ENCODE data around the gene STAT1. TPM values are rescaled to one million over a fixed set of nuclear protein-coding genes. Genes with fewer than 3 reads are reported as not detected.
A peak's percentile ranks its signal among the peaks of the same experiment; 100 is the strongest.

The STAT1 gene
- total RNA-seq, 1 experiment from 2014 or later = 76.5 TPM

- BruUV-seq (replicated peaks) = no TSS peak
- no peak for TF ChIP-seq EZH2 (IDR thresholded peaks at IDR 0.05; ENCODE audit: borderline replicate concordance, low read depth, low read length, poor library complexity, severe bottlenecking)
- no peak for TF ChIP-seq CTCF (conservative IDR thresholded peaks at IDR 0.05; ENCODE audit: low read depth, low read length)
- H3K27me3 ChIP-seq (replicated peaks; ENCODE audit: insufficient read depth, low read depth, low read length, poor library complexity) = no peaks in the 10 kb centered on the region
- H3K36me3 ChIP-seq (ENCODE audit: insufficient read depth, low read length, poor library complexity, severe bottlenecking) = no peaks in the 10 kb centered on the region
- H3K9me3 ChIP-seq (ENCODE audit: low read depth, low read length, poor library complexity, severe bottlenecking) = no peaks in the 10 kb centered on the region
- ChIA-PET POLR2A (ENCODE audit: low non-redundant PET) (no interaction called here), CTCF (no interaction called here)
- peaks cover 33% of the 10 kb centered on the region for H3K4me1 ChIP-seq (ENCODE audit: insufficient read depth, low read length, poor library complexity, severe bottlenecking)
- intact Hi-C loops (cut with micrococcal nuclease; ENCODE audit: unreplicated experiment) = no loop called here
- H3K27ac ChIP-seq (ENCODE audit: low read depth, low read length, poor library complexity, severe bottlenecking) = no peak overlapping the region
- no peak for DNase-seq (ENCODE audit: low spot score)
- no peak overlapping the region for H3K4me3 ChIP-seq (ENCODE audit: low read depth, low read length, poor library complexity, severe bottlenecking)
Measured at GRCh38 chr2:190933361-190933760, 80.6 kb downstream of the STAT1 start.

GRCh38 chr2:190932514-190932913, 81.5 kb downstream of the STAT1 start:
- ChIA-PET POLR2A (ENCODE audit: low non-redundant PET) (no interaction called here), CTCF (no interaction called here)
- TF ChIP-seq EZH2 (IDR thresholded peaks at IDR 0.05; ENCODE audit: borderline replicate concordance, low read depth, low read length, poor library complexity, severe bottlenecking) (no peak), CTCF (conservative IDR thresholded peaks at IDR 0.05; ENCODE audit: low read depth, low read length) (no peak)
- intact Hi-C loops (cut with micrococcal nuclease; ENCODE audit: unreplicated experiment) = no loop called here
- H3K27ac ChIP-seq (ENCODE audit: low read depth, low read length, poor library complexity, severe bottlenecking) = no peak overlapping the region
- H3K4me3 ChIP-seq (ENCODE audit: low read depth, low read length, poor library complexity, severe bottlenecking) = no peak overlapping the region
- no peaks in the 10 kb centered on the region for H3K27me3 ChIP-seq (replicated peaks; ENCODE audit: insufficient read depth, low read depth, low read length, poor library complexity)
- peaks cover 31% of the 10 kb centered on the region for H3K4me1 ChIP-seq (ENCODE audit: insufficient read depth, low read length, poor library complexity, severe bottlenecking)
- no TSS peak for BruUV-seq (replicated peaks)
- DNase-seq (ENCODE audit: low spot score) = no peak
- H3K9me3 ChIP-seq (ENCODE audit: low read depth, low read length, poor library complexity, severe bottlenecking) = no peaks in the 10 kb centered on the region
- H3K36me3 ChIP-seq (ENCODE audit: insufficient read depth, low read length, poor library complexity, severe bottlenecking) = no peaks in the 10 kb centered on the region

- BruUV-seq (replicated peaks) = no TSS peak
- H3K4me3 ChIP-seq (ENCODE audit: low read depth, low read length, poor library complexity, severe bottlenecking) = no peak overlapping the region
- intact Hi-C loops (cut with micrococcal nuclease; ENCODE audit: unreplicated experiment) = no loop called here
- TF ChIP-seq CTCF (conservative IDR thresholded peaks at IDR 0.05; ENCODE audit: low read depth, low read length) (no peak), EZH2 (IDR thresholded peaks at IDR 0.05; ENCODE audit: borderline replicate concordance, low read depth, low read length, poor library complexity, severe bottlenecking) (no peak)
- DNase-seq (ENCODE audit: low spot score) = peak; percentile 32
- H3K36me3 ChIP-seq (ENCODE audit: insufficient read depth, low read length, poor library complexity, severe bottlenecking) = no peaks in the 10 kb centered on the region
- no peaks in the 10 kb centered on the region for H3K27me3 ChIP-seq (replicated peaks; ENCODE audit: insufficient read depth, low read depth, low read length, poor library complexity)
- POLR2A ChIA-PET (ENCODE audit: low non-redundant PET) = no interaction called here
- H3K4me1 ChIP-seq (ENCODE audit: insufficient read depth, low read length, poor library complexity, severe bottlenecking) = peaks cover 21% of the 10 kb centered on the region
- no peaks in the 10 kb centered on the region for H3K9me3 ChIP-seq (ENCODE audit: low read depth, low read length, poor library complexity, severe bottlenecking)
- CTCF ChIA-PET = no interaction called here
- no peak overlapping the region for H3K27ac ChIP-seq (ENCODE audit: low read depth, low read length, poor library complexity, severe bottlenecking)
Measured at GRCh38 chr2:190930411-190930810, 83.6 kb downstream of the STAT1 start.
